K562 (cell line): Measurements from ENCODE around the gene AP3M1. TPM values are rescaled to one million over a fixed set of nuclear protein-coding genes. Genes with fewer than 3 reads are reported as not detected.

Source experiments
- AFF1 ChIP-seq, 2 experiments: fragments of 450-650 bp; IDR thresholded peaks; 2 replicates each; pipeline ENCODE4 v1.6.1; 2018; ENCODE audit warnings: mild to moderate bottlenecking in 2 of 2, low read depth in 1 of 2; ENCODE audit not compliant: partially characterized antibody in 2 of 2
- CREB1 ChIP-seq, 2 experiments: sonication (generic) in 1 of 2; formaldehyde crosslinking in 1 of 2; IDR thresholded peaks; 2 replicates each; pipeline versions ENCODE4 v1.6.1 to v1.8.0; 2012 to 2022; ENCODE audit warnings: inconsistent platforms in 1 of 2, mild to moderate bottlenecking in 1 of 2, missing genetic modification reagents in 1 of 2, moderate library complexity in 1 of 2
- E2F6 ChIP-seq, 2 experiments: IDR thresholded peaks; 2 replicates each; pipeline ENCODE4 v1.6.1; 2011; ENCODE audit warnings: borderline replicate concordance in 1 of 2, control low read depth in 1 of 2, low read depth in 1 of 2, low read length in 1 of 2, mild to moderate bottlenecking in 1 of 2, mixed read lengths in 1 of 2, moderate library complexity in 1 of 2; ENCODE audit not compliant: insufficient read depth in 1 of 2, insufficient read length in 1 of 2, poor library complexity in 1 of 2, severe bottlenecking in 1 of 2; ENCODE audit errors: extremely low read depth in 1 of 2
- FOSL1 ChIP-seq: fragments of 200-800 bp; sonication (Bioruptor generic); conservative IDR thresholded peaks from 2 replicates; pipeline ENCODE4 v1.6.1; 2016; ENCODE audit warnings: missing genetic modification characterization, missing compliant biosample characterization
- FOXK2 ChIP-seq, 2 experiments: fragments of 450-650 bp; IDR thresholded peaks in 1 of 2; conservative IDR thresholded peaks in 1 of 2; 2 replicates each; pipeline ENCODE4 v1.6.1; 2016; ENCODE audit warnings: low read depth in 2 of 2, mild to moderate bottlenecking in 1 of 2
- FOXP1 ChIP-seq: sonication (generic); formaldehyde crosslinking; IDR thresholded peaks from 2 replicates; pipeline ENCODE4 v1.8.0; 2022; ENCODE audit warnings: mild to moderate bottlenecking, missing genetic modification reagents
- HMG20A ChIP-seq: fragments of 450-650 bp; formaldehyde crosslinking; conservative IDR thresholded peaks from 2 replicates; pipeline ENCODE4 v1.4.0; 2020; ENCODE audit warnings: mild to moderate bottlenecking, mixed read lengths
- HOMEZ ChIP-seq: fragments of 250-450 bp; sonication (Bioruptor Pico); IDR thresholded peaks from 2 replicates; pipeline ENCODE4 v1.4.0; 2020; ENCODE audit warnings: mild to moderate bottlenecking, moderate library complexity
- ILF3 ChIP-seq: fragments of 450-650 bp; IDR thresholded peaks from 2 replicates; pipeline ENCODE4 v1.6.1; 2018; ENCODE audit warnings: antibody characterized with exemption, mild to moderate bottlenecking, moderate library complexity, borderline replicate concordance
- KLF10 ChIP-seq: fragments of 250-450 bp; sonication (Bioruptor Pico); IDR thresholded peaks from 2 replicates; pipeline ENCODE4 v1.6.1; 2021; ENCODE audit warnings: matching md5 sums
- LEF1 ChIP-seq: fragments of 450-650 bp; IDR thresholded peaks from 2 replicates; pipeline ENCODE4 v1.6.1; 2016; ENCODE audit warnings: mild to moderate bottlenecking
- RB1 ChIP-seq: fragments of 450-650 bp; IDR thresholded peaks from 2 replicates; pipeline ENCODE4 v1.6.1; 2017; ENCODE audit warnings: low read depth, mild to moderate bottlenecking
- RHOXF2B ChIP-seq: fragments of 250-450 bp; sonication (Bioruptor Pico); conservative IDR thresholded peaks from 2 replicates; pipeline ENCODE4 v1.5.1; 2021
- SAFB ChIP-seq: fragments of 200-400 bp; formaldehyde crosslinking; IDR thresholded peaks from 2 replicates; pipeline ENCODE4 v1.6.1; 2017; ENCODE audit warnings: low read depth, low read length, borderline replicate concordance
- SAP30 ChIP-seq: fragments of 200-600 bp; sonication (generic); IDR thresholded peaks from 2 replicates; pipeline ENCODE4 v1.6.1; 2012; ENCODE audit warnings: borderline replicate concordance, low read depth, mild to moderate bottlenecking, moderate library complexity, low read length, control low read depth, inconsistent platforms; ENCODE audit not compliant: insufficient read depth, poor library complexity, severe bottlenecking
- STAG1 ChIP-seq: sonication (generic); formaldehyde crosslinking; IDR thresholded peaks from 2 replicates; pipeline ENCODE4 v1.5.0; 2020; ENCODE audit warnings: missing genetic modification reagents, borderline replicate concordance
- SUPT5H ChIP-seq: fragments of 450-650 bp; IDR thresholded peaks from 2 replicates; pipeline ENCODE4 v1.6.1; 2016
- TCF3 ChIP-seq: sonication (generic); formaldehyde crosslinking; IDR thresholded peaks from 2 replicates; pipeline ENCODE4 v1.4.0; 2020; ENCODE audit warnings: mild to moderate bottlenecking, missing genetic modification reagents
- ZFPM2 ChIP-seq: fragments of 250-450 bp; sonication (Bioruptor Pico); IDR thresholded peaks from 2 replicates; pipeline ENCODE4 v1.5.1; 2022; ENCODE audit warnings: mild to moderate bottlenecking
- ZNF589 ChIP-seq: fragments of 200-800 bp; sonication (Bioruptor generic); IDR thresholded peaks from 2 replicates; pipeline ENCODE4 v1.6.1; 2016; ENCODE audit warnings: low read depth, missing genetic modification characterization, missing compliant biosample characterization
- polyA plus RNA-seq, 8 experiments: library from polyadenylated mRNA; depleted of rRNA in 4 of 8; stranded (reverse) in 5 of 8; unstranded in 3 of 8; fragments of >200 nt; fragmentation: Nextera tagmentation in 2 of 8; fragmentation: Illumina TruSeq in 1 of 8; extraction: Ambion mirVana in 2 of 8; extraction: Trizol in 1 of 8; gene quantifications; 2 replicates each; pipeline versions ENCODE4 v1.2.1 to v1.2.3, GENCODE V29; 2011 to 2014; ENCODE audit warnings: inconsistent platforms in 1 of 8, missing spikeins in 1 of 8
- total RNA-seq, 7 experiments: library from RNA; depleted of rRNA in 6 of 7; stranded (reverse); fragments of >200 nt in 6 of 7; fragmentation: Illumina TruSeq in 2 of 7; extraction: Trizol in 2 of 7; gene quantifications; 2 replicates each; pipeline versions ENCODE4 v1.2.1 to v1.2.3, GENCODE V29; 2011 to 2021; ENCODE audit warnings: low replicate concordance in 1 of 7

Gene AP3M1
- total and polyA plus RNA-seq, 9 of the 15 experiments (the other 6 are each of a cell fraction or from before 2014, with no cell fraction given): 44.3 to 135 (median 67.6) TPM

- TF ChIP-seq STAG1 (CRISPR knock-in tag) (0 out of 2 replicates have a peak, but pooled peaks have one; percentile 42), CREB1 (IDR thresholded peaks at IDR 0.05) (no peak; the same call in none of the 2 replicates), CREB1 (CRISPR knock-in tag; IDR thresholded peaks at IDR 0.05) (peak; percentile 86), RHOXF2B (peak; percentile 14; the same call in 1 of the 2 replicates), ILF3 (no peak), TCF3 (CRISPR knock-in tag) (peak; percentile 55), E2F6 (IDR thresholded peaks at IDR 0.05; ENCODE audit: borderline replicate concordance in 1 of 2, extremely low read depth in 1 of 2, insufficient read depth in 1 of 2, insufficient read length in 1 of 2, low read depth in 1 of 2, low read length in 1 of 2, poor library complexity in 1 of 2, severe bottlenecking in 1 of 2) (peak; percentile 91 to 97), KLF10 (CRISPR knock-in tag) (no peak), HOMEZ (0 out of 2 replicates have a peak, but pooled peaks have one; percentile 58), FOXK2 (conservative IDR thresholded peaks at IDR 0.05 in 1 of 2, IDR thresholded peaks at IDR 0.05 in 1 of 2; ENCODE audit: low read depth in 2 of 2) (peak; percentile 51 to 86; a peak in 2 of 4 replicates), SUPT5H (peak; percentile 94), RB1 (peak; percentile 88; the same call in 1 of the 2 replicates), SAFB (peak; percentile 88), LEF1 (peak; percentile 45; the same call in 1 of the 2 replicates), ZFPM2 (no peak), HMG20A (CRISPR knock-in tag) (no peak), FOSL1 (tag) (peak; percentile 52), SAP30 (peak; percentile 70), ZNF589 (CRISPR knock-in tag) (0 out of 2 replicates have a peak, but pooled peaks have one; percentile 48), FOXP1 (CRISPR knock-in tag) (peak; percentile 94), AFF1 (IDR thresholded peaks at IDR 0.05; ENCODE audit: low read depth in 1 of 2, partially characterized antibody in 2 of 2) (peak in 1 of 2 experiments; percentile 62)
Measured at GRCh38 chr10:74176380-74177139, 25.9 kb upstream of the AP3M1 start (continued).
